GM19467 (cell line): ENCODE data around the gene GALNT11.

Source experiments
- ATAC-seq: cut with Tn5 transposase; IDR thresholded peaks from one replicate; pipeline ENCODE4 v1.9.1; 2021; ENCODE audit warnings: mild to moderate bottlenecking, moderate library complexity; ENCODE audit not compliant: unreplicated experiment

Gene GALNT11

GRCh38 chr7:152144557-152145245 is 119.2 kb downstream of the GALNT11 start:
- no peak for ATAC-seq

- ATAC-seq = no peak
These were observed 120.5 kb downstream of the GALNT11 start for GRCh38 chr7:152145853-152146466.

GRCh38 chr7:152148706-152149105 is 123.2 kb downstream of the GALNT11 start:
- ATAC-seq = no peak

- ATAC-seq = no peak
These were observed 123.9 kb downstream of the GALNT11 start for GRCh38 chr7:152149363-152149762.

GRCh38 chr7:152152267-152152666 is 126.8 kb downstream of the GALNT11 start:
- no peak for ATAC-seq

- peak; percentile 94 for ATAC-seq
These were observed 133.5 kb downstream of the GALNT11 start for GRCh38 chr7:152158801-152159587.

- no peak for ATAC-seq
These were observed 135.7 kb downstream of the GALNT11 start for GRCh38 chr7:152161171-152161570.

- ATAC-seq = no peak
These were observed 136.8 kb downstream of the GALNT11 start for GRCh38 chr7:152162287-152162686.
